ENCODE measurements around the gene KRTAP5-11.
"Not testable (repeated sequence)": the region's sequence is repeated elsewhere in the genome, so short reads cannot be mapped to it uniquely, and the experiment has no call there.

The KRTAP5-11 gene

DNA sequence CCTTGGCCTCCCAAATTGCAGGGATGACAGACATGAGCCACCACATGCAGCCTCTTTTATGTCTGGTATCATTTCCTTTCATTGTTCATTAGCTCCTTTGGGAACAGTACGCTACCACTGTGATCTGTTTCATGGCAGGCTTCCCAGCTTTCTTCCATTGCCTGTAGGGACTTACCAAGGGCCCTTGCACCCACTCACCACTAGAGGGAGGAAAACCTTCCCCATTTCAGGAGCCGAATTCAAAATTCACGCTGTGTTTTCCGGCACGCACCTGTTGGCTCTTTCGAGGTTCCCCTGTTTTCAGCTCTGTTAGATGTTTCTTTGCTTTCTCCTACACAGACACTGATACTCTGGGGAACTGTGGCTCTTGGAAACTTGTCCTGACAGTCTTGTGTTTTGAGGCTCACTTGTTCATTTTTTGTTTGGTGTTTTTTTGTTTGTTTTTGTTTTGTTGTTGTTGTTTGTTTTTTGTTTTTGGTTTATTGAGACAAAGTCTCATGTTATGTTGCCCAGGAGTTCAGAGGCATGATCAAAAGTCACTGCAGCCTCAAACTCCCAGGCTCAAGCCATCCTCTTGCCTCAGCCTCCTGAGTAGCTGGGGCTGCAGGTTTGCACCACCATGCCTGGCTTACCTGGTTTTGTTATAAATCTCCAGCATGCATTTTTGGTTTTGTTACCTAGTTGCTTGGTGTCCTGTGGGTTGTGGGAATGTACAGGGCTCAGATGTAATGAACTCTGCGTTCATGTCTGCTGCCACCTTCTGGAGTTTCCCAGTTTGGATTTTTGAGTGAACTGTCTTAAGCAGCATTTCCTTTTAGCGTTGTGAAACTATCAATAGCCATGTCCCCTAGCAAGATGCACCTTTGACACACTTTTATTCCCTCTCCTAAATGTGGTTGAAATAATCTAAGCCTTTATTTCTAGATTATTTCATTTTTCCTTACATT, 2.3 kb downstream of the KRTAP5-11 start:
- DNase-seq: peak; percentile 40

DNA sequence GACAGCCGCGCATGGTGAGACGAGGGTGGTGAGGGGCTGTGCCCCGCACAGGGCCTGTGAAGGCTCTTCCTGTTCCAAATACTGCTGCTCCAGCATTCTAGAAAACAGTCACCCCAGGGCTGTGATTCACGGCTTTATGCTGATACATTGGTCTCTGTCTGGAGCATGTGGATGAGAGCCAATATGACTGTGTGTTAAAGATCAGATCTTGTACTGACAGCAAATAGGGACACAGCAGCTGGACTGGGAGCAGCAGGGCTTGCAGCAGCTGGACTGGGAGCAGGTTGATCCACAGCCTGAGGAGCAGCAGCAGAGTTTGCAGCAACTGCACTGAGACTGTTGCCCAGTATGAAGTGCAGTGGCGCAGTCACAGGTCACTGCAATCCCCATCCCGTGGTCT, 3.2 kb downstream of the KRTAP5-11 start:
- not testable (repeated sequence) for DNase-seq

DNA sequence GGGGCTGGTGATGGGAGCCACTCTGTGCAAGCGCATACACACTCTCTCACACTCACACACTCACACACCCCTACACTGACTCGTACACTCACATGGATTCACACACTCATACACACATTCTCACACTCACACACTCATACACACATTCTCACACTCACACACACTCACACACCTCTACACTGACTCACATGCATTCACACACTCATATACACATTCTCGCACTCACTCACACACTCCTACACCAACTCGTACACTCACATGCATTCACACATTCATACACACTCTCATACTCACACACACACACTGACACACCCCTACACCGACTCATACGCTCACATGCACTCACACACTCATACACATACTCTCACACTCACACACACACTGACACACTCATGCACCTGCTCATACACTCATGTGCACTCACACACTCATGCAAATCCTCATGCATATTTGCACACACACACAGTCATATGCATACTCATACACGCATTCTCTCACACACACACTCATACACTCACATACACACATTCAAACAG, 5.1 kb downstream of the KRTAP5-11 start:
- no peak for DNase-seq

DNA sequence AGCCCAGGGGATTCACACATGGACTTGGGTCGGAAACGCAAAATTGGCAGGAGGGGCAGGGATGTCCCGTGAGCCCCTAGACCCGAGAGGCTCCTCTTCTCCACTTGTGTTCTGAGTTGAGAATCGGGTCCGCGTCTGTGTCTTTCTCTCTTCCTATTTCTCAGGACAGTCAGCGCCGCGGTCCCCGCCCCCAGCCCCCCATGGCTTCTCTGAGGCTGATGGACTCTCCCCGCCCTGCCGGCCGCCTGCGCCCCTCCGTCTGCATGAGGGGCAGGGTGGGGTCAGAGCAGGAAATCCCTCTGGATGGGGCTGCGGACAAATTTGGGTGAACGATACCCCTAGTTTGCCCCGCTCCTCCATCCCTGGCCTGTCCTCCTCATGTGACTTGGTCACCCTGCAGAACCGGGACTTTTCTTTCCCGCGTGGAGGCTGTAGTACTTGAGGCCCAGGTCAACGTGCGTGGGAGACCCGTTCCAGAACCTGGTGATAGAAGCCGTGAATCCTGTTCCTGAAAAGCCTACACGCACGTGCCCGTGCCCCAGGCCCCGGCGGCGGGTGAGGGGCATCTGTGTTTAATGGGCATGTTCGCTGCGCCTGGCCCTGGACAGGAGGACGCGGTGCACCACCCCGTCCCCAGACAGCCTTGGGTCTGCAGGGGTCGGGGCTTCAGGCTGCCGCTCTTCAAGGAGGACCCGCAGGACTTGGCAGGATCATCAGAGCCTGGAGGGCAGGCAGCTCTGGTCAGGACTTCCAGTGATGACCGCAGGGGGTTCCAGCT, 5.8 kb downstream of the KRTAP5-11 start:
- not testable (repeated sequence) for DNase-seq

DNA sequence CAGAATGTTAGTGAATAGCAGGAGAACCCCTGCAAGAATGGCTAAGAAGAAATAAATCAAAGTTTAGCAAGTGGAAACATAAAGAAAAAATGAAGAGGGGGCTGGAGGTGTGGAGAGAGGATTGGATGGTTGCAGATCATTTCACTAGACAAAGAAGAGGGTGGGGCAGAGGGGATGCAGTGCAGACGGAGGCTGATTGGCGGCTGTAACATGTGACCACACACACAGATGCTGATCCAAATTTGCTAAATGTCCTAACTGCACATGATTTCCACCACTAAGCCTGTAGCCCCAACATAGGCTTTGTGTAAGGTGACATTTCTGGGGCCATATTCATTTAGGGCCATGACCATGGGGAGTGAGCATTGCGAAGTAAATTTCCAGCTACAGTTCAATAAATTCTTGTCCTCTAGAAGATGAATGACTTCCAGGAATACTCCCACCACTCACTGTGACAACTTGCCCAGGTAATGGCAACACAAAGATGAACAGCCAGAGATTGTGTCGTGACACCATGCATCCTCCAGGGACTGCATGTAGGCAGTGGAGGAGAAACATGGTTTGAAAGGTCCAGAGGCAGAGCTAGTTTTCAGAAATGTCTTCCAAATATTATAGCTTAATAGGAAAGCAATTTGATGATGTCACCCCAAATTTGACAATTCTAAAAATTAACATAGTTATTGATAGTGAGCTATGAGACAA, 6.8 kb downstream of the KRTAP5-11 start:
- DNase-seq: no peak

DNA sequence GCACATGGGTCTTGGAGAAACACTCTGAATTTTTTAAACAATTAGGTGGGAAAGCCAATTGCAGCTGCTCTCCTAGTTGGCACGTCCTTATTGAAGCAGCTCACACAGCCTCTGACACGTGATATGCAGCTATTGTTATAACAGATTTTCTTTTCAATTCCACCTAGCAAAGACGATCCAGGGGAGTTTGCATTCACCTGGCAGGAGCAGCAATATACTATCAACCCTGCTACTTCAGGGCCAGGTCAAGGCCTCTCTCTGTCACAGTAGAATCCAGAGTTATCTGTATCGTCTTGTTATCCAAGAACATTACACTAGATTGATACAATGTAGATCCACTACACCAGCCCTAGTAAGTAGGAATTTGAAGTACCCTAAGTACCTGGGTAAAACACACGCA, 8.3 kb downstream of the KRTAP5-11 start:
- no peak for DNase-seq

DNA sequence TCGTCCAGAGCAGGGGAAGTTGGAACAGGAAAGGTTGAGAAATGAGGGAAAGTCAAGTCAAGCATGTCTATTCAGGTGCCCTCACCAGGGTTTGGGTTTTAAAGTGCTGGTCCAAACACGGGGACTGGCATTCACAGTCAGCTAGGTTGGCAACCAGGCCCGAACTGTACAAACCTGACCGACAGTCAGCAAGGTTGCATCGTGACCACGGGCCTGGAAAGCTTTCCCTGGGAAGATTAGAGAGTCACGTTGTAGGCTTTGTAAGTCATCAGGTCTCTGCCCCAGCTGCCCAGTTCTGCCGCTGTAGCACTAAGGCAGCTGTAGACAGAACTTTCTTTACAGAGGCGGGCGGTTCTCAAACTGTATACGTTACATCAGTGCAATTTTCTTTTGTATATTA, 9.9 kb downstream of the KRTAP5-11 start:
- DNase-seq: no peak

DNA sequence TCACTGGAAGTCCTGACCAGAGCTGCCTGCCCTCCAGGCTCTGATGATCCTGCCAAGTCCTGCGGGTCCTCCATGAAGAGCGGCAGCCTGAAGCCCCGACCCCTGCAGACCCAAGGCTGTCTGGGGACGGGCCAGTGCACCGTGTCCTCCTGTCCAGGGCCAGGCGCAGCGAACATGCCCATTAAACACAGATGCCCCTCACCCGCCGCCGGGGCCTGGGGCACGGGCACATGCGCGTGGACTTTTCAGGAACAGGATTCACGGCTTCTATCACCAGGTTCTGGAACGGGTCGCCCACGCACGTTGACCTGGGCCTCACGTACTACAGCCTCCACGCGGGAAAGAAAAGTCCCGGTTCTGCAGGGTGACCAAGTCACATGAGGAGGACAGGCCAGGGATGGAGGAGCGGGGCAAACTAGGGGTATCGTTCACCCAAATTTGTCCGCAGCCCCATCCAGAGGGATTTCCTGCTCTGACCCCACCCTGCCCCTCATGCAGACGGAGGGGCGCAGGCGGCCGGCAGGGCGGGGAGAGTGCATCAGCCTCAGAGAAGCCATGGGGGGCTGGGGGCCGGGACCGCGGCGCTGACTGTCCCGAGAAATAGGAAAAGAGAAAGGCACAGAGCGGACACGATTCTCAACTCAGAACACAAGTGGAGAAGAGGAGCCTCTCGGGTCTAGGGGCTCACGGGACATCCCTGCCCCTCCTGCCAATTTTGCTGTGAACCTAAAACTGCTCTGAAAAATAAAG, 11.4 kb downstream of the KRTAP5-11 start:
- DNase-seq: not testable (repeated sequence)

DNA sequence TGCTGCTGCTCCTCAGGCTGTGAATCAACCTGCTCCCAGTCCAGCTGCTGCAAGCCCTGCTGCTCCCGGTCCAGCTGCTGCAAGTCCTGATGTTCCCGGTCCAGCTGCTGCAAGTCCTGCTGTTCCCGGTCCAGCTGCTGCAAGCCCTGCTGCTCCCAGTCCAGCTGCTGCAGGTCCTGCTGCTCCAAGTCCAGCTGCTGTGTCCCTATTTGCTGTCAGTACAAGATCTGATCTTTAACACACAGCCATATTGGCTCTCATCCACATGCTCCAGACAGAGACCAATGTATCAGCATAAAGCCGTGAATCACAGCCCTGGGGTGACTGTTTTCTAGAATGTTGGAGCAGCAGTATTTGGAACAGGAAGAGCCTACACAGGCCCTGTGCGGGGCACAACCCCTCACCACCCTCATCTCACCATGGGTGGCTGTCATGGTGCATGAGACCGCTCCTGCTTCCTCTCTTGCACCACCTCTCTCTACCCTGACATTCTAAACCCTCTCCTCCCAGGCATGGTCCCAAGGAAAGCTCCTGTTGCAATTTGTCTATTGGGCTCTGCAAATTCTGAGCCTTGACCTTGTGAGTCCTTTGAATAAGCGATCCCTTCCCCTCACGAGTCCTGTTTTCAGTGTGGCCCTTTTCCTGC, 13.8 kb downstream of the KRTAP5-11 start:
- DNase-seq: no peak

DNA sequence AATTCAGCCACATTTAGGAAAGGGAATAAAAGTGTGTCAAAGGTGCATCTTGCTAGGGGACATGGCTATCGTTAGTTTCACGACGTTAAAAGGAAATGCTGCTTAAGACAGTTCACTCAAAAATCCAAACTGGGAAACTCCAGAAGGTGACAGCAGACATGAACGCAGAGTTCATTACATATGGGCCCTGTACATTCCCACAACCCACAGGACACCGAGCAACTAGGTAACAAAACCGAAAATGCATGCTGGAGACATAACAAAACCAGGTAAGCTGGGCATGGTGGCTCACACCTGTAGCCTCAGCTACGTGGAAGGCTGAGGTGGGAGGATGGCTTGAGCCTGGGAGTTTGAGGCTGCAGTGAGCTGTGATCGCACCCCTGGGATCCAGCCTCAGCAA, 15.0 kb downstream of the KRTAP5-11 start:
- not testable (repeated sequence) for DNase-seq

DNA sequence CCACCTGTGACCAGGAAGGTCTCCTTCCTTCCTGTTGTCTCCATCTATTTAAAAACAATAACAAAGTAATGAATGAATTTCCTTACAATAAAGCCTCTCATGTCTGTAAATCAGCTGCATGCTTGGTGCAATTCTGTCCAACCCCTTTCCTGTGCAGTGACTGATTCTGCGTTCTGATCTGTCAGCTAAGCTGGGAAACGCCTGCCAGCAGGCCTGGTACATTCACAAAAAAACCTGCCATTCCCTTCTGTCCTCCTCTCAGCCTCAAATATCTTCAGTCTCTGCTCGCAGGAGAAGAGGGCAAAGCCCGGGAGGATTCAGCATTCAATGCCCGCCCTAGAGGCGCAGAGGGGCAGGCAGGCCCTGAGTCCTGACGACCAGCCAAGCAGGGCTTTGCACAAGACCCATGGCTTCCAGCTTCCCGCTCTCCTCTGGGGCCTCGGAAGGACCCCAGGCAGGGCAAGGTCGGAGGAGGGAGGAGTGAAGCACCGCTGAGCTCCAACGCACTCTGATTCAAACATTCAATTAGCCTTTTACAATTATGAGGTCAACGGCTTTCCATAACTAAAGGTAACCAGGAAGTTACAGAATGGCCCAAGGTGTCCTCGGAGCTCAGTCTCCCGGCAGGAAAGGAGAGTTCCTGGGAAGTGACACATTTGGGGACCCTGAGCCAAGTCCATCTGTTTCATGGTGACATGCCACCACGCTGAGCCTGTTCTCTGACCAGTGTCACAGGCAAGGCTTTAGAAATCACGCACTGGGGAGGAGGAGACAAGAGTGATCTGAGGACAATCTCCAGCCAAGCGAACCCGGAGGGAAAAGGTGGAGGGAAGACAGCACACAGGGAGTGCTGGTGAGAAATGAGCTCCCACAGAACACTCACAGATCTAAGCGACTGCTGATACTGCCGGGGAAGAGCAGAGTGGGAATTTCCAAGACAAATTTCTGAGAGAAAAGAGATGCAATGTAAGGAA, 15.8 kb downstream of the KRTAP5-11 start:
- not testable (repeated sequence) for DNase-seq

DNA sequence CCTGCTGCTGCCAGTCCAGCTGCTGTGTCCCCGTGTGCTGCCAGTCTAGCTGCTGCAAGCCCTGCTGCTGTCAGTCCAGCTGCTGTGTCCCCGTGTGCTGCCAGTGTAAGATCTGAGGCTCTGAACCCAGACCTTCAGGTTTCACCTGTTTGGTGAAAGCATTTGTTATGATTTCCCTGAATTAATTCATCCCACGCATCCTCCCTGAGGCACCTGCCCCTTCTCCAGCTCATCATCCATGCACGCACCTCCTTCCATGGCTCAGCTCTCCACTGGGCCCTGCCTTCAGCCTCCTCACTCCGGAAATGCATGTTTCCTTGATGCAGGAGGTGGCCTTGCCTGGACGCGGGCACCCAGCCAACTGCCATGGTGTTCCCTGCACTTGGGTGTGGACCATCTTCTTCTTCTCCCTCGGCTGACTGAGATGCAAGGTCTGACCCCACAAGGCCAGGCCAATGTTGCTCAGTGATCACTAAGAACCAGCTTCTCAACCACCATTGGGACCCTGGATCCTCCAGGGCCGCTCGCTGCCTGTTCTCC, 16.5 kb downstream of the KRTAP5-11 start:
- no peak for DNase-seq

DNA sequence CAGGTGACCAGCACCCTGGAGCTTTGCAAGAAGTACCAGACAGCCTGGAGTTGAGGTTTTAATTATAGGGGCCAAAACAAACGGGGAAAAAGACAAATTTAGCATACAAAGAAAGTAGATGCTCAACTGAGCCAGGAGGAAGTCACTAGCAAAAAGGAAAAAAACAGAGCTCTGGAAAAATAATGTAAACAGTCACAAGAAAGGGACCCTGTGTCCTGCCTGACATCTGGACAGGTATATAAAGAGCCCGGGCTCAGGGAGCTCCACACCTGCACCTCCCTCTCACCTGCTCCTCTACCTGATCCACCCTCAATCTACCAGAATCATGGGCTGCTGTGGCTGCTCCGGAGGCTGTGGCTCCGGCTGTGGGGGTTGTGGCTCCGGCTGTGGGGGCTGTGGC, 17.4 kb downstream of the KRTAP5-11 start, which contains the start of gene KRTAP5-10:
Gene KRTAP5-10 (plus strand): TSS at position 301 of the 400 bp plus-strand sequence. CDS start 25 bp downstream, at position 326.
- DNase-seq: no peak

DNA sequence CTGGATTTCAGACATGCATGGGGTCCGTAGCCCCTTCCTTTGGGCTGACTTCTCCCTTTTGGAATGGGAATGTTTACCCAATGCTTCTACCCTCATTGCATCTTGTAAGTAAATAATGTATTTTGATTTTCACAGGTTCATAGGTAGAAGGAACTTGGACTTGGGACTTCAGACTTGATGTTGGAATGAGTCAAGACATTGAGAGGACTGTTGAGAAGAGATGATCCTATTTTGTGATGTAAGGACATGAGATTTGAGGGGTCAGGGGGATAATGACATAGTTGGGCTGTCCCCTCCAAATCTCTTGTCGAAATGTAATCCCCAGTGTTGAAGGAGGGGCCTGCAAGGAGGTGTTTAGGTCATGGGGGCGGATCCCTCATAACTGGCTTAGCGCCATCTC, 18.2 kb downstream of the KRTAP5-11 start:
- DNase-seq: no peak

DNA sequence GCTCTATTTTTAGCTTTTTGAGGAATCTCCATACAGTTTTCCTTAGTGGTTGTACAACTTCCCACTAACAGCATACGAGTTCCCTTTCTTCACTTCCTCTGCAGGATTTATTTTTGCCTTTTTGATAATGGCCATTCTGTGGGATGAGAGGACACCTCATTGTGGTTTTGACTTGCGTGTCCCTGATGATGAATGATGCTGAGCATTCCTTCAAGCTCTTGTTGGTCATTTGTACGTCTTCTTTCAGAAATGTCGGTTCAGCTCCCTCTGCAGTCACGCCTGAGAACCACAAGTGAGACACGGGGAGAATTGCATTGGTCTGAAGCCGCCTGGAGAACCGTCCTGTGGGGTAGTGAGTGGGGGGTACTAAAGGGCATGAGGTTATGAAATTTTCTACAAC, 19.3 kb downstream of the KRTAP5-11 start:
- peak; percentile 41 for DNase-seq

DNA sequence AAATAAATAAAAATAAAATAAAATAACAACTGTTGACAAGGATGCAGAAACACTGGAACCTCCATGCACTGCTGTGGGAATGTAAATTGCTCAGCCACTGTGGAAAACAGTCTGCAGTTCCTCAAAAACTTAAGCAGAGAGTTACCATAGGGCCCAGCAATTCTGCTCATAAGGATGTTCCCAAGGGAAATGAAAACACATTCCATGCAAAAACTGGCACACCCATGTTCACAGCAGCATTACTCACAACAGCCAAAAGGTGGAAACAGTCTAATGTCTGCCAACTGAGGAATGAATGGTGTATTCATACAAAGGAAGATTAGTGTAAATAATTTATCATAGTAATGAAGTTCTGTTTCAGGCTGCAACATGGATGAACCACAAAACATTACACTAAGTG, 20.6 kb downstream of the KRTAP5-11 start:
- no peak for DNase-seq

DNA sequence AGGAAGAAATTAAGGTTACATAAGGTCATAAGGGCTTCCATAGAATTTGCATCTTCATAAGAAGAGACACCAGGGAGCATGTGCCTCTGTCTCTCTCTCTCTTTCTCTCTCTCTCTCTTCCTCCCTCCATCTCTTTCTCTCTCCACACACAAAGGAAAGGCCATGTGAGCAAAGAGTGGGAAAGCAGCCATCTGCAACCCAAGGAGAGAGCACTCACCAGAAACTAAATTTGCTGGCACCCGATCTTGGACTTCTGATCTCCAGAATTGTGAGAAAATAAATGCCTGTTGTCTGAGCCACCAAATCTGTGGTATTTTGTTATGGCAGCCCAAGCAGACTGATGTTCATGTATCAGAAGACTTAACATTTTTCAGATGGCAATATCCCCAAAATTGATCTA, 23.7 kb downstream of the KRTAP5-11 start:
- no peak for DNase-seq

DNA sequence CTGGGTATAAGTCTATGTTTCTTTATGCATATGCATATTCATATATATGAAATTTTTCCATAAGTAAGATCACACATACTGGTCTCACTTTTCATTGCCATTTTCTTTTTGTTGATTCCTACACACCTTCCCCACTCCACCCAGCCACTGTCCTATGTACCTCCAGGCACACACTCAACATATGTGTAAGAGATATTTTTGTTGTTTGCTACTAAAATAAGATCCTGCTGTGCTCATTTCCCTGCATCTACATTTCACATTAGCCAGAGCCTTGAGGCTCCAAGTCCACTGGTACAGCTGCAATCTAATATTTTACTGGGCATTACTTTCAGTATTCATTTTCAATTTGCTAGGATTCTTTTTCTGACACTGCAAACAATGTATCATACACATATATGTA, 25.4 kb downstream of the KRTAP5-11 start:
- no peak for DNase-seq

DNA sequence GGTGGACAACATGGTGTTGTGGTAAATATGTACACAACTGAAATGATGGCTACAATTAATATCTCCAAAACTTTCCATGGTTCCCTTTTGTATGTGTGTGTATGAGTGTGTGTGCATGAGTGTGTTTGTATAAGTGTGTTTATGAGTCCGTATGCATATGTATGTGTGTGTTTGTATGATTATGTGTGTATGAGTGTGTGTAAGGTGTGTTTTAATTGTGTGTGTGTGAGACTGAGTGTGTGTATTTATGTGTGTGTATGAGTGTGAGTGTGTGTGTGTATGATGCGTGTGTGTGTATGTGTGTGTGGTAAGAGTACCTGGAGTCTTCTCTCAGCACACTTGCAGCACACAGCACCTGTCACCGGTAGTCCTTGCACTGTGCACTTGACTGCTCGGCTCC, 26.7 kb downstream of the KRTAP5-11 start:
- DNase-seq: no peak

DNA sequence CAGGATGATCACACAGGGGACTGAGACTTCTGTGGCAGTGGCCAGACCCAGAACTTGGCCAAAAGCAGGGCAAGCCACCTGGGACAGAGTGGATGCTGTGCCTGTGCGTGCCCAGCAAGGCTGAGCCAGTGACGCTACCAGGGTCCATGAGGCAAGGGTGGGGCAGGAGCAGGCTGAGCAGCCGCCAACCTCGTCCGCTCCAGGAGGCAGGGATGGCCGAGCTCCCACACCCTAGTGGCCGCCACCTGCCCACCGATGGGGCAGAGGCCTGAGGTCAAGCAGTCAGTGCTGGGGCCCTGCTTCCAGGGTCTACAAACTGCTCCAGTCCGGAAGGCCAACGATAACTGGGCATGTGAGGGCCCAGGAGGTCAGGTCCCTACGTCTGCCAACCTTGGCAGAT, 27.2 kb downstream of the KRTAP5-11 start:
- no peak for DNase-seq

Data from activated CD4-positive, alpha-beta T cell treated with anti-CD3 and anti-CD28 coated beads, Interleukin-10, Interleukin-2, amounts not matched to agents 100 ng/mL and 50 ng/mL, durations not matched to agents 16 hours and 8 hours (primary cell).